ENCODE data around the gene LCE5A.

DNA sequence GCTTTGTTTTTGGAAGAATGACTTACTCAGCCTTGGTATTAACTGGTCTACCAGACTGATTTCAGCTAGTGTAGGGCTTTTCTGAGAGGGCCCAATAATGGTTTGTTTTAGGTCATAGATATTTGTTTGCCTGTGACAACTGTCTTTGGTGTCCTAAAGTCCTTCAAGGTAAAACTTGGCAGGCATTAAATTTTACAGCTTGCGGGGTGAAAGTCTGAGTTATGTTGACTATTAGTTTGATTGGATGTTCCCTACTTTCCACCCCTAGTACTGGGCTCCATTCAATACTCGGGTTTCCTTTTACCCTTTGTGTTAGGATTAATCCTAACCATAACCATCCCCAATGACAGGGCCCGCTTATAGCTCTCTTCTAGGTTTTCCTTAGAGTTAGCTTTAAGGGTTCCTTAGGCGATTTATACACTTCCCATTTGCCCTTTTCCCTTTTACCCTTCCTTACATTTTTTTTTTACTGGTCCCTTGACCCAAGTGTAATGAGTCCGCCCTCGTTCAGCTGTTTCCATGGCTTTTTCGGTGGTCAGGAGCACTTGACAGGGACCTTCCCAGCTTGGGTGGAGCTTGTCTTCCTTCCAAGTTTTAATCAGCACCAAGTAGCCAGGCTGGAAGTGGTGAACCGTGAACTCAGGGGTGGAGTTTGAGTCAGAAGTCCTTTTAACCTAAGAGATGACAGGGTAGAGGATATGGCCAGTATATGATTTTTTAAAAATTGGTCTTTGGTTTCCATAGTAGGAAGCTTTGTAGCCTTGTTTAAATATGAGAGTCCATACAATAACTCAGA, 28.5 kb upstream of the LCE5A start:
- TF ChIP-seq CTCF (optimal IDR thresholded peaks at IDR 0.05 in 1 of 3, IDR thresholded peaks at IDR 0.05 in 1 of 3, conservative IDR thresholded peaks at IDR 0.05 in 1 of 3; ENCODE audit: extremely low read depth in 1 of 3, insufficient read depth in 2 of 3, low read length in 3 of 3) (no peak), EZH2 (IDR thresholded peaks at IDR 0.05; ENCODE audit: low read length) (no peak)
